RWPE2 (cell line): Measurements from ENCODE around the gene CRADD.

Experiments used
- ATAC-seq: fragments of 200-7000 bp; cut with Tn5 transposase; 3 replicates; pipeline ENCODE4 v1.9.1; 2021; ENCODE audit warnings: low read depth
- DNase-seq: peaks from one replicate; pipeline ENCODE4 v3.0.0-alpha.2; 2020; ENCODE audit warnings: low spot score
- H3K27ac ChIP-seq: fragments of 450-650 bp; 2 replicates; pipeline ENCODE4 v1.5.1; 2017; ENCODE audit warnings: mild to moderate bottlenecking; ENCODE audit not compliant: poor library complexity, severe bottlenecking
- H3K27me3 ChIP-seq: fragments of 250-450 bp; sonication (Bioruptor Pico); 2 replicates; pipeline ENCODE4 v1.5.1; 2021; ENCODE audit warnings: mild to moderate bottlenecking, moderate library complexity; ENCODE audit not compliant: insufficient read depth, poor library complexity, severe bottlenecking
- H3K36me3 ChIP-seq: fragments of 250-450 bp; sonication (Bioruptor Pico); 2 replicates; pipeline ENCODE4 v1.5.1; 2020; ENCODE audit warnings: low read depth, mild to moderate bottlenecking, moderate library complexity
- H3K4me1 ChIP-seq: fragments of 250-450 bp; sonication (Bioruptor Pico); 2 replicates; pipeline ENCODE4 v1.5.1; 2021; ENCODE audit warnings: mild to moderate bottlenecking, moderate library complexity; ENCODE audit not compliant: insufficient read depth, poor library complexity, severe bottlenecking
- H3K4me3 ChIP-seq: fragments of 250-450 bp; sonication (Bioruptor Pico); 2 replicates; pipeline ENCODE4 v1.5.1; 2021; ENCODE audit warnings: mild to moderate bottlenecking, moderate library complexity; ENCODE audit not compliant: severe bottlenecking
- H3K9me3 ChIP-seq: fragments of 250-450 bp; sonication (Bioruptor Pico); 2 replicates; pipeline ENCODE4 v1.5.1; 2021; ENCODE audit warnings: mild to moderate bottlenecking, moderate library complexity; ENCODE audit not compliant: severe bottlenecking
- CTCF ChIP-seq: fragments of 450-650 bp; IDR thresholded peaks from one replicate; pipeline ENCODE4 v1.5.1; 2017; ENCODE audit warnings: mild to moderate bottlenecking, moderate library complexity; ENCODE audit not compliant: poor library complexity, severe bottlenecking

CRADD gene

GRCh38 chr12:93937812-93938211, 260.6 kb downstream of the CRADD start:
- H3K4me3 ChIP-seq = no peak overlapping the region
- no peak overlapping the region for H3K27ac ChIP-seq
- no peak for TF ChIP-seq CTCF
- DNase-seq = no peak
- no peak for ATAC-seq
- H3K36me3 ChIP-seq = no peaks in the 10 kb centered on the region
- H3K27me3 ChIP-seq = no peaks in the 10 kb centered on the region
- peaks cover 2% of the 10 kb centered on the region for H3K9me3 ChIP-seq
- H3K4me1 ChIP-seq = no peaks in the 10 kb centered on the region

- Histone ChIP-seq H3K27ac (no peak overlapping the region), H3K36me3 (no peaks in the 10 kb centered on the region), H3K4me3 (no peak overlapping the region), H3K9me3 (peaks cover 2% of the 10 kb centered on the region), H3K27me3 (no peaks in the 10 kb centered on the region), H3K4me1 (no peaks in the 10 kb centered on the region)
- no peak for DNase-seq
- TF ChIP-seq CTCF = no peak
- no peak for ATAC-seq
Observed at GRCh38 chr12:93938317-93938716, 261.1 kb downstream of the CRADD start.

GRCh38 chr12:93938931-93939330, 261.8 kb downstream of the CRADD start:
- H3K4me3 ChIP-seq = no peak overlapping the region
- H3K4me1 ChIP-seq = no peaks in the 10 kb centered on the region
- no peak for ATAC-seq
- no peak for DNase-seq
- H3K27me3 ChIP-seq = no peaks in the 10 kb centered on the region
- H3K36me3 ChIP-seq = no peaks in the 10 kb centered on the region
- no peak overlapping the region for H3K27ac ChIP-seq
- no peak for TF ChIP-seq CTCF
- H3K9me3 ChIP-seq = peaks cover 2% of the 10 kb centered on the region

- no peaks in the 10 kb centered on the region for H3K4me1 ChIP-seq
- ATAC-seq (no peak), DNase-seq (no peak)
- H3K27me3 ChIP-seq = no peaks in the 10 kb centered on the region
- no peaks in the 10 kb centered on the region for H3K36me3 ChIP-seq
- no peaks in the 10 kb centered on the region for H3K9me3 ChIP-seq
- no peak overlapping the region for H3K27ac ChIP-seq
- TF ChIP-seq CTCF = no peak
- H3K4me3 ChIP-seq = no peak overlapping the region
Observed at GRCh38 chr12:93939641-93940325, 262.6 kb downstream of the CRADD start.

- no peak for DNase-seq
- Histone ChIP-seq H3K27me3 (no peaks in the 10 kb centered on the region), H3K27ac (no peak overlapping the region), H3K36me3 (no peaks in the 10 kb centered on the region), H3K4me3 (no peak overlapping the region), H3K4me1 (no peaks in the 10 kb centered on the region), H3K9me3 (no peaks in the 10 kb centered on the region)
- ATAC-seq = peak; percentile 41; the same call in 1 of the 3 replicates
- TF ChIP-seq CTCF = no peak
Observed at GRCh38 chr12:93943780-93944179, 266.6 kb downstream of the CRADD start.
